Progenitor cell of endocrine pancreas (in vitro differentiated cells): Measurements from ENCODE around the gene ATXN2L. TPM values are rescaled to one million over a fixed set of nuclear protein-coding genes. Genes with fewer than 3 reads are reported as not detected.
"Not testable (repeated sequence)": the region's sequence is repeated elsewhere in the genome, so short reads cannot be mapped to it uniquely, and the experiment has no call there.

Experiments
- DNase-seq: peaks from one replicate; pipeline ENCODE4 v3.0.0; 2021; ENCODE audit warnings: low spot score; ENCODE audit not compliant: unreplicated experiment
- H3K27ac Mint-ChIP-seq: 2 replicates; pipeline ENCODE4 v1.8.0; 2021; ENCODE audit warnings: mild to moderate bottlenecking, moderate library complexity, mixed read lengths
- H3K27me3 Mint-ChIP-seq: 2 replicates; pipeline ENCODE4 v1.8.0; 2021; ENCODE audit warnings: mixed read lengths
- H3K36me3 Mint-ChIP-seq: 2 replicates; pipeline ENCODE4 v1.8.0; 2022; ENCODE audit warnings: mixed read lengths; ENCODE audit not compliant: insufficient read depth
- H3K4me1 Mint-ChIP-seq: 2 replicates; pipeline ENCODE4 v1.8.0; 2021; ENCODE audit warnings: low read depth, mixed read lengths
- H3K4me3 Mint-ChIP-seq: 2 replicates; pipeline ENCODE4 v1.8.0; 2021; ENCODE audit warnings: low read depth, mild to moderate bottlenecking, moderate library complexity, mixed read lengths
- H3K9me3 Mint-ChIP-seq: 2 replicates; pipeline ENCODE4 v1.8.0; 2021; ENCODE audit warnings: low read depth, mixed read lengths
- CTCF ChIP-seq: fragments of 200-600 bp; sonication (generic); IDR thresholded peaks from one replicate; pipeline ENCODE4 v1.5.0; 2021; ENCODE audit warnings: antibody characterized with exemption, mild to moderate bottlenecking; ENCODE audit not compliant: unreplicated experiment
- total RNA-seq: library from RNA; stranded (reverse); gene quantifications from 2 replicates; pipeline ENCODE4 v1.2.1, GENCODE V29; 2021

ATXN2L gene
- total RNA-seq, 1 donor from 2014 or later, result 248 TPM

- Mint-ChIP-seq H3K4me3 (peak overlapping the region; percentile 77), H3K4me1 (peaks cover 8% of the 10 kb centered on the region), H3K9me3 (no peaks in the 10 kb centered on the region), H3K27ac (peak overlapping the region; percentile 41), H3K27me3 (peaks cover 12% of the 10 kb centered on the region), H3K36me3 (no peaks in the 10 kb centered on the region)
- no peak for TF ChIP-seq CTCF
- peak; percentile 87 for DNase-seq
Measured at GRCh38 chr16:28879841-28880588, 57.2 kb downstream of the ATXN2L start.

GRCh38 chr16:28880589-28880915 is 57.8 kb downstream of the ATXN2L start:
- no peak for TF ChIP-seq CTCF
- H3K9me3 Mint-ChIP-seq, result no peaks in the 10 kb centered on the region
- peaks cover 12% of the 10 kb centered on the region for H3K27me3 Mint-ChIP-seq
- peak overlapping the region; percentile 63 for H3K4me3 Mint-ChIP-seq
- H3K36me3 Mint-ChIP-seq, result no peaks in the 10 kb centered on the region
- no peak overlapping the region for H3K27ac Mint-ChIP-seq
- no peak for DNase-seq
- H3K4me1 Mint-ChIP-seq, result peaks cover 8% of the 10 kb centered on the region

- Mint-ChIP-seq H3K27ac (no peak overlapping the region), H3K4me3 (peak overlapping the region; percentile 31), H3K27me3 (peaks cover 12% of the 10 kb centered on the region), H3K36me3 (no peaks in the 10 kb centered on the region), H3K4me1 (peaks cover 8% of the 10 kb centered on the region), H3K9me3 (no peaks in the 10 kb centered on the region)
- DNase-seq, result no peak
- TF ChIP-seq CTCF, result no peak
Measured at GRCh38 chr16:28880955-28881354, 58.2 kb downstream of the ATXN2L start.

- H3K9me3 Mint-ChIP-seq, H3K36me3 Mint-ChIP-seq, H3K27ac Mint-ChIP-seq, DNase-seq, H3K4me1 Mint-ChIP-seq: not testable (repeated sequence)
- Mint-ChIP-seq H3K27me3 (peaks cover 12% of the 10 kb centered on the region), H3K4me3 (peak overlapping the region; percentile 38)
Measured at GRCh38 chr16:28881565-28881964, 58.8 kb downstream of the ATXN2L start.

GRCh38 chr16:28882551-28883160 is 59.9 kb downstream of the ATXN2L start:
- peak overlapping the region; percentile 3 for H3K4me3 Mint-ChIP-seq
- no peak for DNase-seq
- H3K27ac Mint-ChIP-seq, result no peak overlapping the region
- no peak for TF ChIP-seq CTCF
- H3K4me1 Mint-ChIP-seq, result peaks cover 8% of the 10 kb centered on the region
- no peaks in the 10 kb centered on the region for H3K36me3 Mint-ChIP-seq
- H3K9me3 Mint-ChIP-seq, result no peaks in the 10 kb centered on the region
- H3K27me3 Mint-ChIP-seq, result peaks cover 12% of the 10 kb centered on the region
